Ovary (tissue), 3 donors: ENCODE data around the gene KLK7.

Experiments
- POLR2A ChIP-seq: fragments of 450-650 bp; IDR thresholded peaks from one replicate; pipeline ENCODE4 v1.6.1; 2017; ENCODE audit warnings: antibody characterized with exemption, mild to moderate bottlenecking, moderate library complexity
- TF ChIP-seq, protein P1 (sequence below), 3 donors: fragments of 450-650 bp in 2 of 3; fragments of 200-600 bp in 1 of 3; IDR thresholded peaks; one replicate each; pipeline versions ENCODE4 v1.5.1 to v1.8.0; 2016 to 2022; ENCODE audit warnings: antibody characterized with exemption in 3 of 3, mild to moderate bottlenecking in 1 of 3
- donor health status: DM: no; HTN: no; CAD: no.

DNA sequence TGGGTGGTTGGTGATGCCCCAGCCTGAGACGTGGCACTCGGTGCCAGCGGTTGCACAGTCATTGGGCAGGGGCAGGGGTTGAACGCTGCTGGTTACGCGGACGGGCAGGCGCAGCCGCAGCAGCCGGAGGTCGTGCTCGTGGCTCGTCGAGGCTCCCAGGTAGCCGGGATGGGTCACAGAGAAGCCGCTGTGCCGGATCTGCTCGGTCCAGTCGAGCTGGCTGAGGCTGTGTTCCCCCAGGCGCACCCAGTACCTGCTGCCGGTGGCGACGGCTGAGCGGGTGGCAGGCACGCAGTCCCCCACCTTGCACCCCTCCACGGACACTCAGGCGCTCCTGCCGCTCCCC, 48.1 kb upstream of the KLK7 start:
- TF ChIP-seq, protein P1, sequence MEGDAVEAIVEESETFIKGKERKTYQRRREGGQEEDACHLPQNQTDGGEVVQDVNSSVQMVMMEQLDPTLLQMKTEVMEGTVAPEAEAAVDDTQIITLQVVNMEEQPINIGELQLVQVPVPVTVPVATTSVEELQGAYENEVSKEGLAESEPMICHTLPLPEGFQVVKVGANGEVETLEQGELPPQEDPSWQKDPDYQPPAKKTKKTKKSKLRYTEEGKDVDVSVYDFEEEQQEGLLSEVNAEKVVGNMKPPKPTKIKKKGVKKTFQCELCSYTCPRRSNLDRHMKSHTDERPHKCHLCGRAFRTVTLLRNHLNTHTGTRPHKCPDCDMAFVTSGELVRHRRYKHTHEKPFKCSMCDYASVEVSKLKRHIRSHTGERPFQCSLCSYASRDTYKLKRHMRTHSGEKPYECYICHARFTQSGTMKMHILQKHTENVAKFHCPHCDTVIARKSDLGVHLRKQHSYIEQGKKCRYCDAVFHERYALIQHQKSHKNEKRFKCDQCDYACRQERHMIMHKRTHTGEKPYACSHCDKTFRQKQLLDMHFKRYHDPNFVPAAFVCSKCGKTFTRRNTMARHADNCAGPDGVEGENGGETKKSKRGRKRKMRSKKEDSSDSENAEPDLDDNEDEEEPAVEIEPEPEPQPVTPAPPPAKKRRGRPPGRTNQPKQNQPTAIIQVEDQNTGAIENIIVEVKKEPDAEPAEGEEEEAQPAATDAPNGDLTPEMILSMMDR (IDR thresholded peaks at IDR 0.05), result no peak
- TF ChIP-seq POLR2A, result no peak
